ENCODE data around the gene PRKN. TPM values are rescaled to one million over a fixed set of nuclear protein-coding genes. Genes with fewer than 3 reads are reported as not detected.

PRKN gene
- polyA plus RNA-seq, 1 donor from 2014 or later: 1.2 TPM

DNA sequence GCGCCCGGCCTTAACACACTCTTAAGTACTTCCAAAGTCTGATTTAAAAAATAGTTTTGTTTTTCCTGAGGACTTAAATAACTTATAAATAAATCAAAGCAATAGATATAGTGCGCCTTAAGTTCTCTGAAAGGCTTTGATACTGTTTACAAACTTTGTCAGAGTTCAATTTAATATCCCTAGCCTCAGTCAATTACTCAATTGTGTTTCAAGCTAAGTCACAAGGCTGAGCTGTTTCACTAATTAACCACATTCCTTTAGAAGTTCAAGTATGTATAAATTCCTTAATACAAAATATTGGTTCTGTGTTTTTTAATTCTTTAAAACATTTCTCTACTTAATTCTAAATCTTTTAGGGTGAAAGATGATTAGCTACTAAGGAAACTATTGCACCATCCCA lies 1275.3 kb downstream of the PRKN start:
- no peak overlapping the region for H3K27ac ChIP-seq (ENCODE audit: low read length)
- H3K9me2 ChIP-seq (ENCODE audit: insufficient read depth, low read length): no peaks in the 10 kb centered on the region
- TF ChIP-seq, protein P1, sequence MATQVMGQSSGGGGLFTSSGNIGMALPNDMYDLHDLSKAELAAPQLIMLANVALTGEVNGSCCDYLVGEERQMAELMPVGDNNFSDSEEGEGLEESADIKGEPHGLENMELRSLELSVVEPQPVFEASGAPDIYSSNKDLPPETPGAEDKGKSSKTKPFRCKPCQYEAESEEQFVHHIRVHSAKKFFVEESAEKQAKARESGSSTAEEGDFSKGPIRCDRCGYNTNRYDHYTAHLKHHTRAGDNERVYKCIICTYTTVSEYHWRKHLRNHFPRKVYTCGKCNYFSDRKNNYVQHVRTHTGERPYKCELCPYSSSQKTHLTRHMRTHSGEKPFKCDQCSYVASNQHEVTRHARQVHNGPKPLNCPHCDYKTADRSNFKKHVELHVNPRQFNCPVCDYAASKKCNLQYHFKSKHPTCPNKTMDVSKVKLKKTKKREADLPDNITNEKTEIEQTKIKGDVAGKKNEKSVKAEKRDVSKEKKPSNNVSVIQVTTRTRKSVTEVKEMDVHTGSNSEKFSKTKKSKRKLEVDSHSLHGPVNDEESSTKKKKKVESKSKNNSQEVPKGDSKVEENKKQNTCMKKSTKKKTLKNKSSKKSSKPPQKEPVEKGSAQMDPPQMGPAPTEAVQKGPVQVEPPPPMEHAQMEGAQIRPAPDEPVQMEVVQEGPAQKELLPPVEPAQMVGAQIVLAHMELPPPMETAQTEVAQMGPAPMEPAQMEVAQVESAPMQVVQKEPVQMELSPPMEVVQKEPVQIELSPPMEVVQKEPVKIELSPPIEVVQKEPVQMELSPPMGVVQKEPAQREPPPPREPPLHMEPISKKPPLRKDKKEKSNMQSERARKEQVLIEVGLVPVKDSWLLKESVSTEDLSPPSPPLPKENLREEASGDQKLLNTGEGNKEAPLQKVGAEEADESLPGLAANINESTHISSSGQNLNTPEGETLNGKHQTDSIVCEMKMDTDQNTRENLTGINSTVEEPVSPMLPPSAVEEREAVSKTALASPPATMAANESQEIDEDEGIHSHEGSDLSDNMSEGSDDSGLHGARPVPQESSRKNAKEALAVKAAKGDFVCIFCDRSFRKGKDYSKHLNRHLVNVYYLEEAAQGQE (IDR thresholded peaks at IDR 0.05; ENCODE audit: borderline replicate concordance): no peak
- TF ChIP-seq TAF1 (IDR thresholded peaks at IDR 0.05; ENCODE audit: low read depth): no peak
- no peak for TF ChIP-seq EP300 (conservative IDR thresholded peaks at IDR 0.05; ENCODE audit: poor library complexity, severe bottlenecking)
- TF ChIP-seq RAD21 (conservative IDR thresholded peaks at IDR 0.05): no peak
- H2AFZ ChIP-seq (ENCODE audit: low read depth, low read length): no peak overlapping the region
- H3K27me3 ChIP-seq (ENCODE audit: insufficient read depth, low read depth, low read length): no peaks in the 10 kb centered on the region
- H3K9me3 ChIP-seq (ENCODE audit: low read length): no peaks in the 10 kb centered on the region
- H3K4me3 ChIP-seq (ENCODE audit: low read length): no peak overlapping the region
- no peaks in the 10 kb centered on the region for H3K79me2 ChIP-seq (replicated peaks; ENCODE audit: insufficient read depth, low read length)
- H3K4me2 ChIP-seq (ENCODE audit: low read length): no peak overlapping the region
- no peak overlapping the region for H3K9ac ChIP-seq (ENCODE audit: low read length)
- no peaks in the 10 kb centered on the region for H4K20me1 ChIP-seq (ENCODE audit: insufficient read depth)
- no peaks in the 10 kb centered on the region for H3F3A ChIP-seq (ENCODE audit: insufficient read depth, low read length, poor library complexity, severe bottlenecking)
- no peaks in the 10 kb centered on the region for H3K36me3 ChIP-seq (ENCODE audit: insufficient read depth, low read length)

DNA sequence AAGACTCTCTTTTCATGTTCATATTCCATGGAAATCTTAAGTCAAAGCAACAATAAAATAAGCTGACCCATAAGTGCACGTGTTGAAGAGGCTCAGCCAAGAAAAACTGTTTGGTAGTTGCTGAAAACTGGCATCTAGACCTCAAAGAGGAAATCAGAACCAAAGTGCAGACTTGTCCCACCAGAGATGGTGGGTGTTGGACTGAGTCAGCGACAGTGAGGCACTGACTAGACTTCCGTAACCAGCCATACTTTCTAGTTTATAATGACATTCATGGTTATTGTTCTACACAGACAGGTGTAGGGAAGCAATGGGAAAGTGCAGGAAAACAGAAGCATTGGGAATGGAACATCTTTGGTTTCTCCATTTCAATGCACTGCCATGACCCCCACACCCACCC lies 1278.0 kb downstream of the PRKN start:
- Histone ChIP-seq H3K79me2 (replicated peaks; ENCODE audit: insufficient read depth, low read length) (no peaks in the 10 kb centered on the region), H3K9me2 (ENCODE audit: insufficient read depth, low read length) (no peaks in the 10 kb centered on the region), H3F3A (ENCODE audit: insufficient read depth, low read length, poor library complexity, severe bottlenecking) (no peaks in the 10 kb centered on the region), H3K36me3 (ENCODE audit: insufficient read depth, low read length) (no peaks in the 10 kb centered on the region), H3K4me2 (ENCODE audit: low read length) (no peak overlapping the region), H3K9ac (ENCODE audit: low read length) (no peak overlapping the region), H3K9me3 (ENCODE audit: low read length) (no peaks in the 10 kb centered on the region), H3K4me3 (ENCODE audit: low read length) (no peak overlapping the region), H2AFZ (ENCODE audit: low read depth, low read length) (no peak overlapping the region), H3K27me3 (ENCODE audit: insufficient read depth, low read depth, low read length) (no peaks in the 10 kb centered on the region), H4K20me1 (ENCODE audit: insufficient read depth) (no peaks in the 10 kb centered on the region), H3K27ac (ENCODE audit: low read length) (no peak overlapping the region)
- no peak for TF ChIP-seq TAF1 (IDR thresholded peaks at IDR 0.05; ENCODE audit: low read depth)
- no peak for TF ChIP-seq SMC3 (conservative IDR thresholded peaks at IDR 0.05; ENCODE audit: poor library complexity)
- TF ChIP-seq EZH2 (IDR thresholded peaks at IDR 0.05; ENCODE audit: borderline replicate concordance, insufficient read depth, low read length, poor library complexity, severe bottlenecking): no peak
- TF ChIP-seq POLR2AphosphoS5 (IDR thresholded peaks at IDR 0.05): no peak
- TF ChIP-seq, protein P2, sequence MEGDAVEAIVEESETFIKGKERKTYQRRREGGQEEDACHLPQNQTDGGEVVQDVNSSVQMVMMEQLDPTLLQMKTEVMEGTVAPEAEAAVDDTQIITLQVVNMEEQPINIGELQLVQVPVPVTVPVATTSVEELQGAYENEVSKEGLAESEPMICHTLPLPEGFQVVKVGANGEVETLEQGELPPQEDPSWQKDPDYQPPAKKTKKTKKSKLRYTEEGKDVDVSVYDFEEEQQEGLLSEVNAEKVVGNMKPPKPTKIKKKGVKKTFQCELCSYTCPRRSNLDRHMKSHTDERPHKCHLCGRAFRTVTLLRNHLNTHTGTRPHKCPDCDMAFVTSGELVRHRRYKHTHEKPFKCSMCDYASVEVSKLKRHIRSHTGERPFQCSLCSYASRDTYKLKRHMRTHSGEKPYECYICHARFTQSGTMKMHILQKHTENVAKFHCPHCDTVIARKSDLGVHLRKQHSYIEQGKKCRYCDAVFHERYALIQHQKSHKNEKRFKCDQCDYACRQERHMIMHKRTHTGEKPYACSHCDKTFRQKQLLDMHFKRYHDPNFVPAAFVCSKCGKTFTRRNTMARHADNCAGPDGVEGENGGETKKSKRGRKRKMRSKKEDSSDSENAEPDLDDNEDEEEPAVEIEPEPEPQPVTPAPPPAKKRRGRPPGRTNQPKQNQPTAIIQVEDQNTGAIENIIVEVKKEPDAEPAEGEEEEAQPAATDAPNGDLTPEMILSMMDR (IDR thresholded peaks at IDR 0.05; ENCODE audit: poor library complexity, severe bottlenecking): no peak
- TF ChIP-seq RAD21 (conservative IDR thresholded peaks at IDR 0.05): no peak
- TF ChIP-seq EP300 (conservative IDR thresholded peaks at IDR 0.05; ENCODE audit: poor library complexity, severe bottlenecking): no peak
- TF ChIP-seq, protein P1 (IDR thresholded peaks at IDR 0.05; ENCODE audit: borderline replicate concordance): no peak

Data from neural cell (in vitro differentiated cells).